Mucosa of stomach (tissue), 1 donor: Measurements from ENCODE around the gene CACNB2.

ENCODE experiments used
- H3K27me3 ChIP-seq: one replicate; pipeline ENCODE4 v1.7.0; 2013; ENCODE audit warnings: mild to moderate bottlenecking, low read length; ENCODE audit not compliant: control insufficient read depth, insufficient read depth
- H3K36me3 ChIP-seq: one replicate; pipeline ENCODE4 v1.7.0; 2013; ENCODE audit warnings: low read length; ENCODE audit not compliant: control insufficient read depth, insufficient read depth
- H3K4me1 ChIP-seq: one replicate; pipeline ENCODE4 v1.7.0; 2013; ENCODE audit warnings: mild to moderate bottlenecking, low read length; ENCODE audit not compliant: control insufficient read depth, insufficient read depth
- H3K4me3 ChIP-seq: one replicate; pipeline ENCODE4 v1.7.0; 2013; ENCODE audit warnings: low read length
- H3K9ac ChIP-seq: one replicate; pipeline ENCODE4 v1.7.0; 2013; ENCODE audit warnings: mild to moderate bottlenecking, low read length, moderate library complexity
- H3K9me3 ChIP-seq: one replicate; pipeline ENCODE4 v1.7.0; 2013; ENCODE audit warnings: mild to moderate bottlenecking, low read length, moderate library complexity; ENCODE audit not compliant: control insufficient read depth
- donor health status: Pancreatic carcinoma.

CACNB2 gene

DNA sequence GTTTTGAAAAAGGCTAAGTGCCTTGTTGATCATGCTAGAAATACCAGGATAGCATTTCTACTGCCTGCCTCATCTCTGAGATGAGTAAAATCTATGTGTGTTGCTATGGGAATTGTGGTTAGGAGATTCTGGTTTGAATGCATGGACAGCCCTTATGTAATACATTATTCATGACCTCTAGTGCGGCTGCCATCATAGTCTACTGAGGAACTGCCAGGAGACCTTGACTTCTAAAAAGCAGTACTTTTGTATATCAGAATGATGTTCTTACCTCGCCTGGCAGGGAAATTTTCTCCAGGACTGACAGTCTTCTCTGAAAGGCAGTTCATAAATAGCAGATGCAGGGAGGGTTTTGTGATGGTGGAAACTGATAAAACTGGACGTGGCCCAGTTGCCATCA is 262.6 kb downstream of the CACNB2 start:
- H3K9ac ChIP-seq, result no peak overlapping the region
- no peak overlapping the region for H3K4me3 ChIP-seq
- H3K9me3 ChIP-seq, result no peaks in the 10 kb centered on the region
- no peaks in the 10 kb centered on the region for H3K4me1 ChIP-seq
- no peaks in the 10 kb centered on the region for H3K36me3 ChIP-seq
- H3K27me3 ChIP-seq, result no peaks in the 10 kb centered on the region

DNA sequence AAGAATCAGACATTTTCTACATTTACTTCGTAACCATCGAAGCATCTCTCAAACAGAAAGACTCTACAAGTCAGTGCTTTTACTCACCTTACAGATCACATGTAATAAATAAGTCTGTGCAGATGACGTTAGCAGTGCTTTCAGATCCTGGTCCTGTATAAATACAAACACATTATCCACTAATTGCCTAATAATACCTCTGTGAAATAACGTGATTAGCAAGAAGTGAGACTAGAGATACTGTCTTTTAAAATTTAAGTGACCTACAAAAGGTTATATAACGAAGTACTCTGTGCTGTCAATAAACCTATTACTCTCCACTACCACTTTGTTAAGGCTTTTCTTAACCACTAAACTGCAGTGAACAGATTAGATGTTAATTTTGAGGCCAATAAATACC is 264.3 kb downstream of the CACNB2 start:
- Histone ChIP-seq H3K36me3 (no peaks in the 10 kb centered on the region), H3K4me3 (no peak overlapping the region), H3K4me1 (no peaks in the 10 kb centered on the region), H3K9me3 (no peaks in the 10 kb centered on the region), H3K9ac (no peak overlapping the region), H3K27me3 (no peaks in the 10 kb centered on the region)

- Histone ChIP-seq H3K9me3 (no peaks in the 10 kb centered on the region), H3K4me3 (no peak overlapping the region), H3K9ac (no peak overlapping the region), H3K27me3 (no peaks in the 10 kb centered on the region), H3K36me3 (no peaks in the 10 kb centered on the region), H3K4me1 (no peaks in the 10 kb centered on the region)
Observed at GRCh38 chr10:18406136-18406535, 265.9 kb downstream of the CACNB2 start.

DNA sequence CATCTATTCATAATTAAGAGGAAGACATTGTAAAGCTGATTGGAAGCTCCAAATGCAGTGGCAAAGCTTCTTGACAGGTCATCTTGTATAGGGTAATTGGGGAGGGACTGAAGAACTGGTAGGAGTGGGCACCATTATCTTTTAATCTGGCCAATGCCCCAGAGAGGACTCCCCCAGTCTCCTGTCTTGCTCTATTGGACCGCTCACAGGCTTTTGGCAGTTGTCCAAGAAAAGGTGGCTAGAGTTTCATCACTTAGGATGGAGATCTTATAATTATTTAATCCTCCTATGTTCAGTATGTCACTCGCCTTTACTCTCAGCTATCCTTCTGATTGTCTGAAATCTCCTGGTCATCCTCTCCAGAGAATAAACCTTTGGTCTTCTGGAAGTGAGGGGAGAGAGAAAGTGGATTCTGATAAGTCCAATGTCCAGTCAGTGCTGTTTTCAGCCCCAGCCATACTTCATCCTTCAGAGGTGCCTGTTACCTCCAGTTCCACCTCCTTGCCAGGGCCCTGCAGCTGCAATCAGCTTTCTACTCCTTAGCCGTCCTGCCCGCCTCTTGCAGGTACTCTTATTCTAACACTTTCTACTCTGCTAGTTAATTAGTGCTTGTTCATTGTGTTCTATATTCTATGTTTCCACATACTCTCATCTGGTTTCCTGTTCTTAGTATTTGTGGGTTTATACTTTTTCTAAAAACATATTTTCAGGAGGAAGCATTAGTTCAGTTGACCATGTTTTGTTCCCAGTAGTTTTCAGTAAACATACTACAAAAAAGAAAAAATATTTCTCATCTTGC is 269.6 kb downstream of the CACNB2 start:
- Histone ChIP-seq H3K4me1 (no peaks in the 10 kb centered on the region), H3K4me3 (no peak overlapping the region), H3K9ac (no peak overlapping the region), H3K27me3 (no peaks in the 10 kb centered on the region), H3K36me3 (no peaks in the 10 kb centered on the region), H3K9me3 (no peaks in the 10 kb centered on the region)

DNA sequence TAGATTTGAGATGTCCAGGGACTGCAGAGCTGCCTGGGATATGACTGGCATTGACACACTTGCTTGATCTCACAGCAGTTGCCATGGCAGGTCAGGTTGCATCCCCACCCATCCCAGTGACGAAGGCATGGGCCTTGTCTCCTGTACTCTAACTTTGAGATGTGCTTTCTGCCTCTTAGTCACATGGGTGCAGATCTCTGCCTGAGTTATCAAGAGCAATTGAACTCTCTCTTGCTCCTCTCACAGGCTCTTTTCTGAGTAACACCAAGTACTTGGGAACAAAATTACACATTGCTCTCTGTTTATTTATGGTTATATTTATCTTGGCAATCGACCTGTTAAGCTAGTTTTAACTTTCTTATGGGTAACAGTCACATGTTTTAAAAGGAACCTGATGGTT is 273.8 kb downstream of the CACNB2 start:
- H3K36me3 ChIP-seq, result no peaks in the 10 kb centered on the region
- H3K9me3 ChIP-seq, result no peaks in the 10 kb centered on the region
- H3K27me3 ChIP-seq, result no peaks in the 10 kb centered on the region
- no peak overlapping the region for H3K4me3 ChIP-seq
- no peak overlapping the region for H3K9ac ChIP-seq
- no peaks in the 10 kb centered on the region for H3K4me1 ChIP-seq

DNA sequence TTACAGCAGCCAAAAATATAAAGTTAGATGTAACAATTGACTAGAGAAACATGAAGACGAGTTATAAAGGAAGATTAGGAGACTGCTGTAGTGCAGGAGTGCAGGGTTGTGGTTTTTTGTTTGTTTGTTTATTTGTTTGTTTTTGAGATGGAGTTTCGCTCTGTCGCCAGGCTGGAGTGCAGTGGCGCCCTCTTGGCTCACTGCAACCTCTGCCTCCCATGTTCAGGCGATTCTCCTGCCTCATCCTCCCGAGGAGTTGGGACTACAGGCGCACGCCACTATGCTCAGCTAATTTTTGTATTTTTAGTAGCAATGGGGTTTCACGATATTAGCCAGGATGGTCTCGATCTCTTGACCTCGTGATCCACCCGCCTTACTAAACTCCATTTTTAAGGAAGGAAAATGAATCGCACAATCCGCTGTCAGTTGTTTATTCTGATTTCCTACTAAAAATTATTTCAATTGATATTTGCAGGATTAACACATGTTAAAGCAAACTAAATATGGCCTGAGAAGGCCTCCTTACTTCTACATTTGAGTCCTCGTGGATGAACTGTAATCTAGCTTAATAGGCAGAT is 277.8 kb downstream of the CACNB2 start:
- no peak overlapping the region for H3K4me3 ChIP-seq
- H3K36me3 ChIP-seq, result no peaks in the 10 kb centered on the region
- no peaks in the 10 kb centered on the region for H3K9me3 ChIP-seq
- no peak overlapping the region for H3K9ac ChIP-seq
- no peaks in the 10 kb centered on the region for H3K27me3 ChIP-seq
- H3K4me1 ChIP-seq, result no peaks in the 10 kb centered on the region

DNA sequence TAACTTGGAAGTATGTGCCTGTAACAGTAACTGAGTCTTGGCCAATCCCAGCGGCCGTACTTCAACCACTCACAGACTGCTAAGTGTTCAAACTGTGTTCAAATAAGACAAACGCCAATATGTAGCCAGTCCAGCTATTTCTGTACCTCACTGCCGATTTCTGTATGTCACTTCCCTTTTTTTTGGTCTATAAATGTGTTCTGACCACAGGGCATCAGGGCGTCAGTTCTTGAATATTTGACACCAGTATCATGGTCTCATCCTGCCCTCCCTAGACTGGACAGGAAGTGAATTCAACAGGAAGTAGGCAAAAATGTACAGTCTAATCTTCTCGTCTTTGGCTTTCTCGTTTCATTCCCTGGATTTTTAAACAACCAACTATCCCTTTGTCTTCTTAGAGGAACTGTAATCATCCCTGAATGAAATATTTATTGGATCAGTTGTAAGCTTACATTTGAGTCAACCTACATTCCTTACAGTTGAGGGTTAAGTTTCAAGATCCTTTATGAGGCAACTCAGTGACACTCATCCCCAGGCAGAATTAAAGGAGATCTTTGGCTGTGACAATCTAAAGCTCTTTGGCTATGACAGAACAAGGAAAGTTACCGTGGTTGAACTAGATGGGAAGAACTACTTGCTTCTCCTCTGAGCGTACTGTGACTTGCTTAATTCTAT is 278.5 kb downstream of the CACNB2 start:
- no peaks in the 10 kb centered on the region for H3K27me3 ChIP-seq
- H3K9ac ChIP-seq, result no peak overlapping the region
- no peaks in the 10 kb centered on the region for H3K4me1 ChIP-seq
- H3K36me3 ChIP-seq, result no peaks in the 10 kb centered on the region
- no peak overlapping the region for H3K4me3 ChIP-seq
- no peaks in the 10 kb centered on the region for H3K9me3 ChIP-seq

- H3K9me3 ChIP-seq, result no peaks in the 10 kb centered on the region
- no peaks in the 10 kb centered on the region for H3K27me3 ChIP-seq
- H3K4me3 ChIP-seq, result no peak overlapping the region
- H3K9ac ChIP-seq, result no peak overlapping the region
- no peaks in the 10 kb centered on the region for H3K4me1 ChIP-seq
- H3K36me3 ChIP-seq, result no peaks in the 10 kb centered on the region
Observed at GRCh38 chr10:18419945-18420344, 279.7 kb downstream of the CACNB2 start.

- H3K36me3 ChIP-seq, result no peaks in the 10 kb centered on the region
- H3K4me1 ChIP-seq, result no peaks in the 10 kb centered on the region
- no peaks in the 10 kb centered on the region for H3K9me3 ChIP-seq
- H3K27me3 ChIP-seq, result no peaks in the 10 kb centered on the region
- no peak overlapping the region for H3K9ac ChIP-seq
- H3K4me3 ChIP-seq, result no peak overlapping the region
Observed at GRCh38 chr10:18421726-18422293, 281.6 kb downstream of the CACNB2 start.

DNA sequence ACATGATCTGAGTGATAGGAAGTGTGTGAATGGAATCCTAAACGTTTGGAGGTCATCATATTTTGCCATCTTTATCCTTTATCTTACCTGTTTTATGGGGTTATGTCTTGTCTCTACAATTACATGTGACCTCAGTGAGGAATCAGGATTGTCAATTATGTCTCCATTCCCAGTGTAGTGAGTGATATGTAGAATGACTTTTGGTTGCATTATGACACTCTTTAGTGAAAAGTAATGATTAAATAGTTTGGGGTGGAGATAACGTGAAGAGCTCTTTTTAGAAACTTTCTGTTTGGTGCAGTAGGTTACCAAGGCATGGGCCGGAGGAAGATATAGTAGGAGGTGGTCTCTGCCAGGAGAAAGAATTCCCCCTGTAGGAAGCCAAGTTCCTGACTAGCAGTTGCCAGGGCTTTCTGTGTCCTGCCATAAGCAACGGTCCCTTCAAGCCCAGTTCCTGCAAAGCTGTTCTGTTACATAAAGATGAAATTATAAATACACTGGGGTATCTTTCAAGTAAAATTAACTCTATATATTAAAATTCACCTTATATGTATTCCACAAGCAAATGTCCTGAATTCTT is 282.9 kb downstream of the CACNB2 start:
- H3K4me1 ChIP-seq, result no peaks in the 10 kb centered on the region
- H3K9ac ChIP-seq, result no peak overlapping the region
- H3K27me3 ChIP-seq, result no peaks in the 10 kb centered on the region
- no peak overlapping the region for H3K4me3 ChIP-seq
- no peaks in the 10 kb centered on the region for H3K9me3 ChIP-seq
- H3K36me3 ChIP-seq, result no peaks in the 10 kb centered on the region

DNA sequence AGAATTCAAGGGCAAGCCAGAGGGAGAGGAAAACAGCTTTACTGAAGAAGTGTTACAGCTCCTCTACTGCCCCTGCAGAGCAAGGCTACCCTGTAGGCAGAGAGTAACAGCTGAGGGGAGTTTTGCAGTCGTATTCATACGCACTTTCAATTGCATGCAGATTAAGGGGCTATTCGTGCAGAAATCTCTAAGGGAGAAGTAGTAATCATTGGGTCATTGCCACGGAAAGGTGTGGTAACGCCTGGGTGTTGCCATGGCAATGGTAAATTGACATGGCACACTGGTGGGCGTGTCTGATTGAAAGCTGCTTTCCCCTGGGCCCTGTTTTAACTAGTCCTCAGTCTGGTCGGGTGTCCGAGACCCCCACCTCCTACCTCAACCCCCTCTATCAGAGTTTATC is 284.0 kb downstream of the CACNB2 start:
- no peaks in the 10 kb centered on the region for H3K9me3 ChIP-seq
- H3K27me3 ChIP-seq, result no peaks in the 10 kb centered on the region
- no peaks in the 10 kb centered on the region for H3K4me1 ChIP-seq
- H3K36me3 ChIP-seq, result no peaks in the 10 kb centered on the region
- no peak overlapping the region for H3K9ac ChIP-seq
- no peak overlapping the region for H3K4me3 ChIP-seq

DNA sequence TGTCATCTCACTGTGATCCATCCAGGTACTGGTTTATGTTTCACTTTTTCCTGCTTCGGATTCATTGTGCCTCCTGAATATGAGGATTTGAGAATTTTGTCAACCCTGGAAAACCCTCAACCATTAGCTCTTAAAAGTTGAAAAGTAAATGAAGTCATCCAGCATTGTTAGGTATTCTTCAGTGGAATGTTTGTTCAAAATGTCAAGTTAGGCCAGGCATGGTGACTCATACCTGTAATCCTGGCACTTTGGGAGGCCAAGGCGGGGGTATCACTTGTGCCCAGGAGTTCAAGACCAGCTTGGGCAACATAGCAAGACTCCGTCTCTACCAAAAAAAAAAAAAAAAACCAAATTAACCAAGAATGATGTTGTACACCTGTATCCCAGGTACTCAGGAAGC is 289.1 kb downstream of the CACNB2 start:
- H3K36me3 ChIP-seq, result no peaks in the 10 kb centered on the region

More for the DNA sequence above, 289.1 kb downstream of the CACNB2 start:
- Histone ChIP-seq H3K27me3 (no peaks in the 10 kb centered on the region), H3K4me1 (no peaks in the 10 kb centered on the region), H3K4me3 (no peak overlapping the region), H3K9me3 (no peaks in the 10 kb centered on the region), H3K9ac (no peak overlapping the region)
